ENCODE results near the gene ASB6.
"Not testable (repeated sequence)": the region's sequence is repeated elsewhere in the genome, so short reads cannot be mapped to it uniquely, and the experiment has no call there.

ASB6 gene

DNA sequence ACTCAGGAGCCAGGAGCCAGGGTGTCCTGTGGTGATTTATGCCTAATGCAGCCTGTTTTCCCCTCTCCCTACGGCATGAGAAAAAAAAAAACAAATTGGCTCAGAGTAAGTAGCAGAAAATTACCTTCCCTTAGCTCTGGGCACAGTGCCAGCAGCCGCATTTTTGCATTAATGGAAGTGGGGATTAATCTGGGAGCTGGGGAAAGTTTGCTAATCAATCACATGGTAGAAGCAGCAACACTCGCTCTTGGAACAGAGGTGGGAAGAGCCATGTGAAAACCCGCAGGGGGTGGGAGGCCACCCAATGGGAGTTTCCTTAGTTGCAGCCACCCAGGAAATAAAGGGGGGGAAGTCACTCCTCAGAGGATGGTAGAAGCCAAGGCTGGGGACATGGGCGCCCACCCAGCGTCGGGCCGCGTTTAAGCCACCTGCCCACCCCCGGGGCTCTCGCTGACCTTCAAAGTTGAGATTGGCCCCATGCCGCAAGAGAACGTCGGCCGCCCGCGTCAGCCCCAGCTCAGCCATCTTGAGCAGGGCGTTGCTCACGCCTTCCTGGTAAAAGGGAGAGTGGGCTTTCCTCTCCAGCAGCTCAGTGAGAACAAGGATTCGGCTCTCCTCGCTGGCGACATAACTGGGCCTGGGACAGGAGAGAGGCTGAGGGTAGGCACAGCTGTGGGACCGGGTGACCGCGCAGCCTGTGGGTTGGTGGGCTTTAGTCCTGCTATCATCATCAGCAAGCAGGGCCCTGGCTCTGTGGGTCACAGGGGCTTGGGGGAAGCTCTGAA is 1.7 kb downstream of the ASB6 start:
- TF ChIP-seq, protein P1, sequence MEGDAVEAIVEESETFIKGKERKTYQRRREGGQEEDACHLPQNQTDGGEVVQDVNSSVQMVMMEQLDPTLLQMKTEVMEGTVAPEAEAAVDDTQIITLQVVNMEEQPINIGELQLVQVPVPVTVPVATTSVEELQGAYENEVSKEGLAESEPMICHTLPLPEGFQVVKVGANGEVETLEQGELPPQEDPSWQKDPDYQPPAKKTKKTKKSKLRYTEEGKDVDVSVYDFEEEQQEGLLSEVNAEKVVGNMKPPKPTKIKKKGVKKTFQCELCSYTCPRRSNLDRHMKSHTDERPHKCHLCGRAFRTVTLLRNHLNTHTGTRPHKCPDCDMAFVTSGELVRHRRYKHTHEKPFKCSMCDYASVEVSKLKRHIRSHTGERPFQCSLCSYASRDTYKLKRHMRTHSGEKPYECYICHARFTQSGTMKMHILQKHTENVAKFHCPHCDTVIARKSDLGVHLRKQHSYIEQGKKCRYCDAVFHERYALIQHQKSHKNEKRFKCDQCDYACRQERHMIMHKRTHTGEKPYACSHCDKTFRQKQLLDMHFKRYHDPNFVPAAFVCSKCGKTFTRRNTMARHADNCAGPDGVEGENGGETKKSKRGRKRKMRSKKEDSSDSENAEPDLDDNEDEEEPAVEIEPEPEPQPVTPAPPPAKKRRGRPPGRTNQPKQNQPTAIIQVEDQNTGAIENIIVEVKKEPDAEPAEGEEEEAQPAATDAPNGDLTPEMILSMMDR (IDR thresholded peaks at IDR 0.05; ENCODE audit: borderline replicate concordance, control extremely low read depth, extremely low read depth, insufficient read depth, missing control alignments), result no peak
- DNase-seq (ENCODE audit: low spot score), result no peak
- in situ Hi-C loops (cut with MboI; ENCODE audit: low sequenced_read_pairs, unreplicated experiment), result loop anchor here (10.0 kb wide), 1 partner anchor 145 kb away; no protein-coding TSS in a partner anchor

- in situ Hi-C loops (cut with MboI; ENCODE audit: low sequenced_read_pairs, unreplicated experiment), result loop anchor here (10.0 kb wide), 1 partner anchor 145 kb away; no protein-coding TSS in a partner anchor
- TF ChIP-seq, protein P1 (IDR thresholded peaks at IDR 0.05; ENCODE audit: borderline replicate concordance, control extremely low read depth, extremely low read depth, insufficient read depth, missing control alignments), result no peak
- DNase-seq (ENCODE audit: low spot score), result no peak
These were observed 2.2 kb downstream of the ASB6 start for GRCh38 chr9:129639756-129640085.

DNA sequence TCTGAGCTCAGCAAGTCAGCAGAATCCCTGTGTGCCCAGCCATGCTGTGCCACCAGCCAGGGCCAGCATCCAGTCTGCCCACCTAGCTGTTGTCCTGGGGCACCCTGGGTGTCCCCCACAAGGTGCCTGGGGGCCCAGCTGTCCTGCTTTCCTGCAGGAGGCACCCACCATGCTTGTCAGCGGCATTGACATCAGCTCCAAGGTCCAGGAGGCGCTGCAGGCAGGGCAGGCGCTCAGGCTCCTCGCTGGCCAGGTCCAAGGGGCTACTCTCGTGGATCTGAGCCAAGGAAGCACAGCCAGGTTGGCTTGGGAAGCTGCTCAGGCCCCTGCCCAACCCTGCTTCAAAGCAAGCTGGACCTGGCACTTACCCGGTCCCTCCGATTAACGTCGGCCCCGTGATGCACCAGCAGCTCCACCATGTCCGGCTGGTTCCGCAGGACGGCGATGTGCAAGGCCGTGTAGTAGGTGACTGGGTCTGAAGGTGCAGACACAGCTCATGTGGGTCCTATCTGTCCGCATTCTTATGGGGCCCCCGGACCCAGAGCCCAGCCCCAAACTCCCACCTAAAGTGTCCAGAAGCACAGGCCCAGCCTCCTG is 2.8 kb downstream of the ASB6 start:
- no peak for DNase-seq (ENCODE audit: low spot score)
- TF ChIP-seq, protein P1 (IDR thresholded peaks at IDR 0.05; ENCODE audit: borderline replicate concordance, control extremely low read depth, extremely low read depth, insufficient read depth, missing control alignments), result no peak
- in situ Hi-C loops (cut with MboI; ENCODE audit: low sequenced_read_pairs, unreplicated experiment), result no loop called here

GRCh38 chr9:129637673-129638439 is 4.1 kb downstream of the ASB6 start:
- in situ Hi-C loops (cut with MboI; ENCODE audit: low sequenced_read_pairs, unreplicated experiment), result no loop called here
- TF ChIP-seq, protein P1 (IDR thresholded peaks at IDR 0.05; ENCODE audit: borderline replicate concordance, control extremely low read depth, extremely low read depth, insufficient read depth, missing control alignments), result no peak
- DNase-seq (ENCODE audit: low spot score), result no peak

GRCh38 chr9:129637102-129637501 is 4.8 kb downstream of the ASB6 start:
- in situ Hi-C loops (cut with MboI; ENCODE audit: low sequenced_read_pairs, unreplicated experiment), result no loop called here
- TF ChIP-seq, protein P1 (IDR thresholded peaks at IDR 0.05; ENCODE audit: borderline replicate concordance, control extremely low read depth, extremely low read depth, insufficient read depth, missing control alignments), result no peak
- DNase-seq (ENCODE audit: low spot score), result no peak

- DNase-seq (ENCODE audit: low spot score); in situ Hi-C loops (cut with MboI; ENCODE audit: low sequenced_read_pairs, unreplicated experiment): not testable (repeated sequence)
These were observed 5.6 kb downstream of the ASB6 start for GRCh38 chr9:129636343-129636742.

Data from GM13976 (cell line).